Caco-2 (cell line): ENCODE results near the gene AMELX. TPM values are rescaled to one million over a fixed set of nuclear protein-coding genes. Genes with fewer than 3 reads are reported as not detected.

Source experiments
- BruUV-seq: library from RNA; stranded (reverse); fragments of 400-500 nt; replicated peaks from 2 replicates; lab custom pipeline; 2021; lab: Mats Ljungman, UMichigan
- CTCF ChIA-PET: fragments of 300-600 bp; sonication (Branson Sonifier 250); formaldehyde crosslinking; loops from one replicate; lab custom pipeline; 2022; ENCODE audit warnings: antibody characterized with exemption; lab: Charles Lee
- POLR2A ChIA-PET: fragments of 300-600 bp; sonication (Branson Sonifier 250); formaldehyde crosslinking; loops from one replicate; lab custom pipeline; 2022; ENCODE audit warnings: antibody characterized with exemption; lab: Charles Lee
- DNase-seq, 2 experiments: peaks; one replicate each; pipeline versions ENCODE4 v3.0.0 to v3.0.0-alpha.2; 2020 to 2022
- H3K27me3 ChIP-seq: replicated peaks from 2 replicates; pipeline ENCODE4 v1.6.0; 2011; ENCODE audit warnings: low read length; ENCODE audit not compliant: control insufficient read depth, insufficient read depth
- H3K36me3 ChIP-seq: 2 replicates; pipeline ENCODE4 v1.5.1; 2011; ENCODE audit warnings: low read length; ENCODE audit not compliant: control insufficient read depth, insufficient read depth
- H3K4me1 ChIP-seq: fragments of 250-450 bp; sonication (Bioruptor Pico); 2 replicates; pipeline ENCODE4 v1.5.1; 2020; ENCODE audit warnings: mild to moderate bottlenecking
- H3K4me3 ChIP-seq: 2 replicates; pipeline ENCODE4 v1.5.1; 2011; ENCODE audit warnings: low read depth, mild to moderate bottlenecking, control low read depth, low read length
- H3K9me3 ChIP-seq: fragments of 250-450 bp; sonication (Bioruptor Pico); 2 replicates; pipeline ENCODE4 v1.5.1; 2020; ENCODE audit warnings: mild to moderate bottlenecking, moderate library complexity
- H3K27ac Mint-ChIP-seq: one replicate; pipeline ENCODE4 v1.8.0; 2022; ENCODE audit warnings: mixed read lengths; ENCODE audit not compliant: unreplicated experiment
- H3K27me3 Mint-ChIP-seq: one replicate; pipeline ENCODE4 v1.8.0; 2022; ENCODE audit warnings: mixed read lengths; ENCODE audit not compliant: insufficient read depth, unreplicated experiment
- H3K36me3 Mint-ChIP-seq: one replicate; pipeline ENCODE4 v1.8.0; 2022; ENCODE audit warnings: mild to moderate bottlenecking, mixed read lengths; ENCODE audit not compliant: insufficient read depth, unreplicated experiment
- H3K4me1 Mint-ChIP-seq: one replicate; pipeline ENCODE4 v1.8.0; 2022; ENCODE audit warnings: low read depth, mixed read lengths; ENCODE audit not compliant: unreplicated experiment
- H3K4me3 Mint-ChIP-seq: one replicate; pipeline ENCODE4 v1.8.0; 2022; ENCODE audit warnings: mild to moderate bottlenecking, moderate library complexity, mixed read lengths; ENCODE audit not compliant: unreplicated experiment
- H3K9me3 Mint-ChIP-seq: one replicate; pipeline ENCODE4 v1.8.0; 2022; ENCODE audit warnings: mixed read lengths; ENCODE audit not compliant: unreplicated experiment
- CTCF ChIP-seq, 2 experiments: fragments of 200-600 bp in 1 of 2; IDR thresholded peaks; 1 replicate in 1 of 2; 2 replicates in 1 of 2; pipeline versions ENCODE4 v1.5.1 to v1.8.0; 2011 to 2022; ENCODE audit warnings: antibody characterized with exemption in 1 of 2, control low read depth in 1 of 2, inconsistent platforms in 1 of 2, low read depth in 1 of 2, low read length in 1 of 2, mild to moderate bottlenecking in 1 of 2, moderate library complexity in 1 of 2; ENCODE audit not compliant: insufficient read depth in 1 of 2, severe bottlenecking in 1 of 2, unreplicated experiment in 1 of 2
- intact Hi-C: fragments of 100-400 bp; cut with micrococcal nuclease; formaldehyde crosslinking; loops from one replicate; pipeline ENCODE4 v1.10.0; 2022; ENCODE audit not compliant: unreplicated experiment
- total RNA-seq: library from RNA; stranded (reverse); gene quantifications from 2 replicates; pipeline ENCODE4 v1.2.3, GENCODE V29; 2022

AMELX gene
- total RNA-seq, 1 experiment from 2014 or later, result not detected

GRCh38 chrX:11337292-11338009 is 44.2 kb downstream of the AMELX start:
- Histone ChIP-seq H3K4me1 (0 out of 2 replicates have a peak, but pooled peaks cover 4% of the 10 kb centered on the region), H3K36me3 (no peaks in the 10 kb centered on the region), H3K27me3 (no peaks in the 10 kb centered on the region), H3K4me3 (no peak overlapping the region), H3K9me3 (no peaks in the 10 kb centered on the region)
- no peak overlapping the region for H3K4me3 Mint-ChIP-seq
- no peak for DNase-seq
- H3K36me3 Mint-ChIP-seq, result no peaks in the 10 kb centered on the region
- ChIA-PET CTCF (no interaction called here), POLR2A (no interaction called here)
- TF ChIP-seq CTCF (IDR thresholded peaks at IDR 0.05; ENCODE audit: insufficient read depth in 1 of 2, low read depth in 1 of 2, low read length in 1 of 2, severe bottlenecking in 1 of 2, unreplicated experiment in 1 of 2), result no peak
- no peak overlapping the region for H3K27ac Mint-ChIP-seq
- intact Hi-C loops, result no loop called here
- no peaks in the 10 kb centered on the region for H3K9me3 Mint-ChIP-seq
- no TSS peak for BruUV-seq
- H3K27me3 Mint-ChIP-seq, result no peaks in the 10 kb centered on the region
- peaks cover 17% of the 10 kb centered on the region for H3K4me1 Mint-ChIP-seq

- H3K27ac Mint-ChIP-seq, result no peak overlapping the region
- H3K9me3 ChIP-seq, result no peaks in the 10 kb centered on the region
- ChIA-PET CTCF (no interaction called here), POLR2A (no interaction called here)
- no peak overlapping the region for H3K4me3 ChIP-seq
- H3K36me3 Mint-ChIP-seq, result no peaks in the 10 kb centered on the region
- 0 out of 2 replicates have a peak, but pooled peaks cover 4% of the 10 kb centered on the region for H3K4me1 ChIP-seq
- BruUV-seq, result no TSS peak
- H3K27me3 Mint-ChIP-seq, result no peaks in the 10 kb centered on the region
- peaks cover 17% of the 10 kb centered on the region for H3K4me1 Mint-ChIP-seq
- intact Hi-C loops, result no loop called here
- TF ChIP-seq CTCF (IDR thresholded peaks at IDR 0.05; ENCODE audit: insufficient read depth in 1 of 2, low read depth in 1 of 2, low read length in 1 of 2, severe bottlenecking in 1 of 2, unreplicated experiment in 1 of 2), result no peak
- DNase-seq, result no peak
- no peaks in the 10 kb centered on the region for H3K36me3 ChIP-seq
- no peaks in the 10 kb centered on the region for H3K9me3 Mint-ChIP-seq
- H3K27me3 ChIP-seq, result no peaks in the 10 kb centered on the region
- no peak overlapping the region for H3K4me3 Mint-ChIP-seq
Observed at GRCh38 chrX:11341274-11342201, 48.3 kb downstream of the AMELX start.

GRCh38 chrX:11342673-11343072 is 49.5 kb downstream of the AMELX start:
- Mint-ChIP-seq H3K9me3 (no peaks in the 10 kb centered on the region), H3K36me3 (no peaks in the 10 kb centered on the region), H3K4me1 (peaks cover 17% of the 10 kb centered on the region), H3K4me3 (no peak overlapping the region), H3K27ac (no peak overlapping the region), H3K27me3 (no peaks in the 10 kb centered on the region)
- ChIA-PET CTCF (no interaction called here), POLR2A (no interaction called here)
- intact Hi-C loops, result no loop called here
- no peaks in the 10 kb centered on the region for H3K9me3 ChIP-seq
- no peak overlapping the region for H3K4me3 ChIP-seq
- no peaks in the 10 kb centered on the region for H3K27me3 ChIP-seq
- BruUV-seq, result no TSS peak
- TF ChIP-seq CTCF (IDR thresholded peaks at IDR 0.05; ENCODE audit: insufficient read depth in 1 of 2, low read depth in 1 of 2, low read length in 1 of 2, severe bottlenecking in 1 of 2, unreplicated experiment in 1 of 2), result no peak
- 0 out of 2 replicates have a peak, but pooled peaks cover under 1% of the 10 kb centered on the region for H3K4me1 ChIP-seq
- no peaks in the 10 kb centered on the region for H3K36me3 ChIP-seq
- no peak for DNase-seq
